ENCODE measurements around the gene CHMP5.

The CHMP5 gene

GRCh38 chr9:33318225-33318624 lies 53.4 kb downstream of the CHMP5 start:
- DNase-seq (ENCODE audit: low read depth) = no peak

GRCh38 chr9:33318781-33319180 lies 53.9 kb downstream of the CHMP5 start:
- DNase-seq (ENCODE audit: low read depth) = no peak

- no peak for DNase-seq (ENCODE audit: low read depth)
These were observed 55.4 kb downstream of the CHMP5 start for GRCh38 chr9:33320230-33320567.

- no peak for DNase-seq (ENCODE audit: low read depth)
These were observed 55.9 kb downstream of the CHMP5 start for GRCh38 chr9:33320568-33321261.

GRCh38 chr9:33329117-33329563 lies 64.3 kb downstream of the CHMP5 start:
- no peak for DNase-seq (ENCODE audit: low read depth)

GRCh38 chr9:33329979-33330378 lies 65.1 kb downstream of the CHMP5 start:
- no peak for DNase-seq (ENCODE audit: low read depth)

GRCh38 chr9:33331377-33331891 lies 66.6 kb downstream of the CHMP5 start:
- DNase-seq (ENCODE audit: low read depth) = no peak

Measured in activated T-helper 9 cell treated with anti-CD3 and anti-CD28 coated beads, Interleukin-2, amount 50 U/mL, for 16 hours (primary cell).